Adrenal gland (tissue), 12 donors: ENCODE results near the gene KANSL2. TPM values are rescaled to one million over a fixed set of nuclear protein-coding genes. Genes with fewer than 3 reads are reported as not detected.

Source experiments
- DNase-seq, 7 donors: peaks; one replicate each; pipeline ENCODE4 v3.0.0-alpha.2; 2019 to 2020
- H3K27ac ChIP-seq, 5 donors: fragments of 200-600 bp; sonication (generic) in 4 of 5; 1 replicate in 3 of 5; 2 replicates in 2 of 5; pipeline versions ENCODE4 v1.5.1 to v1.8.0; 2016 to 2020; ENCODE audit warnings: mild to moderate bottlenecking in 1 of 5
- H3K27me3 ChIP-seq: fragments of 200-600 bp; 2 replicates; pipeline ENCODE4 v1.8.0; 2021
- H3K36me3 ChIP-seq, 2 donors: fragments of 200-600 bp; replicated peaks in 1 of 2; 1 replicate in 1 of 2; 2 replicates in 1 of 2; pipeline versions ENCODE4 v1.5.1 to v1.8.0; 2018 to 2022
- H3K4me1 ChIP-seq, 2 donors: fragments of 200-600 bp; replicated peaks in 1 of 2; 1 replicate in 1 of 2; 2 replicates in 1 of 2; pipeline versions ENCODE4 v1.5.1 to v1.8.0; 2018 to 2021
- H3K4me3 ChIP-seq, 4 donors: fragments of 200-600 bp; sonication (generic) in 3 of 4; one replicate each; pipeline ENCODE4 v1.5.1; 2016 to 2018
- H3K9me3 ChIP-seq, 3 donors: fragments of 200-600 bp; sonication (generic) in 1 of 3; replicated peaks in 1 of 3; 1 replicate in 2 of 3; 2 replicates in 1 of 3; pipeline versions ENCODE4 v1.5.1 to v1.8.0; 2016 to 2021
- CTCF ChIP-seq, 6 experiments: fragments of 450-650 bp in 4 of 6; fragments of 200-600 bp in 2 of 6; sonication (generic) in 1 of 6; IDR thresholded peaks; 1 replicate in 5 of 6; 2 replicates in 1 of 6; pipeline versions ENCODE4 v1.5.1 to v1.8.0; 2016 to 2021; ENCODE audit warnings: antibody characterized with exemption in 6 of 6, mild to moderate bottlenecking in 2 of 6, moderate library complexity in 1 of 6
- POLR2A ChIP-seq, 2 donors: fragments of 450-650 bp; IDR thresholded peaks; one replicate each; pipeline ENCODE4 v1.6.1; 2017; ENCODE audit warnings: antibody characterized with exemption in 2 of 2, mild to moderate bottlenecking in 2 of 2, moderate library complexity in 1 of 2
- WGBS, 4 donors: extraction: QIAGEN DNeasy Blood & Tissue Kit in 2 of 4; methylation state at CpG; one replicate each; pipeline versions ENCODE4 v1.1.5 to v1.1.7; 2013 to 2017; 5-methylcytosine and 5-hydroxymethylcytosine counted together
- intact Hi-C, 2 donors: fragments of 100-400 bp; cut with DNase I; formaldehyde crosslinking; loops; one replicate each; pipeline versions ENCODE4 v1.14.1 to v1.15.0; 2022 to 2023
- microRNA counts, 2 donors: library from miRNA; unstranded; fragments of <30 nt; microRNA quantifications; one replicate each; lab custom pipeline; 2016
- microRNA-seq, 3 donors: library from miRNA; unstranded; fragments of <30 nt; microRNA quantifications; one replicate each; pipeline ENCODE4, GENCODE V29; 2017 to 2020
- polyA plus RNA-seq, 3 donors: library from polyadenylated mRNA; stranded (reverse); fragments of 200-250 nt in 2 of 3; fragments of 350-450 nt in 1 of 3; fragmentation: Illumina TruSeq in 1 of 3; extraction: RNeasy Lipid Tissue Mini Kit (QIAGEN cat#74804) in 1 of 3; gene quantifications; one replicate each; pipeline ENCODE4 v1.2.3, GENCODE V29; 2013 to 2014
- small RNA-seq, 2 donors: library from RNA; depleted of rRNA; stranded (forward); fragments of <200 nt; gene quantifications; one replicate each; pipeline ENCODE3, GENCODE V24; 2016
- total RNA-seq, 9 donors: library from RNA; depleted of rRNA in 4 of 9; stranded (reverse); fragments of >200 nt in 4 of 9; fragments of 120-200 nt in 1 of 9; fragmentation: NEBNext Ultra II Directional in 1 of 9; extraction: Animal tissue kit (Norgen Biotek cat#: 25700) in 1 of 9; gene quantifications; one replicate each; pipeline versions ENCODE4 v1.1.0 to v1.2.4, GENCODE V29; 2013 to 2023
- donor health status: healthy with polysubstance abuse.
- donor health status: Bipolar disorder and iron deficiency.
- donor health status: DM: yes; HTN: yes; CAD: no.
- donor health status: DM: no; HTN: no; CAD: no.
- donor health status: DM: no; HTN: no; CAD: no.
- donor health status: DM: yes; HTN: yes; CAD: no.

The KANSL2 gene
- total and polyA plus RNA-seq, 12 donors, result 21.3 to 67.6 (median 26.9) TPM

GRCh38 chr12:48615681-48616080, 66.4 kb downstream of the KANSL2 start:
- WGBS, 4 donors, result 77 to 85% (median 79%) methylated on average over 4 of the region's 4 CpGs
- intact Hi-C loops, result loop anchor here (5.0 to 10.0 kb wide), 2 partner anchors 71 to 73 kb away; no protein-coding TSS in a partner anchor
- TF ChIP-seq POLR2A (IDR thresholded peaks at IDR 0.05), result no peak
- no peak for TF ChIP-seq CTCF (IDR thresholded peaks at IDR 0.05)
- Histone ChIP-seq H3K36me3 (no peaks in the 10 kb centered on the region), H3K4me1 (no peaks in the 10 kb centered on the region), H3K9me3 (no peaks in the 10 kb centered on the region), H3K4me3 (no peak overlapping the region), H3K27me3 (peaks cover 9% of the 10 kb centered on the region), H3K27ac (no peak overlapping the region)
- no peak for DNase-seq

GRCh38 chr12:48613321-48613720, 68.7 kb downstream of the KANSL2 start:
- 67 to 84% (median 78%) methylated on average over 1 of the region's 1 CpG for WGBS, 4 donors
- peaks cover 5% of the 10 kb centered on the region for H3K27me3 ChIP-seq
- no peaks in the 10 kb centered on the region for H3K36me3 ChIP-seq
- no peak overlapping the region for H3K27ac ChIP-seq
- no peaks in the 10 kb centered on the region for H3K4me1 ChIP-seq
- H3K4me3 ChIP-seq, result no peak overlapping the region
- TF ChIP-seq POLR2A (IDR thresholded peaks at IDR 0.05) (no peak), CTCF (IDR thresholded peaks at IDR 0.05) (no peak)
- intact Hi-C loops, result loop anchor here in 1 of 2 donors (10.0 kb wide), 1 partner anchor 69 kb away; no protein-coding TSS in a partner anchor
- H3K9me3 ChIP-seq, result no peaks in the 10 kb centered on the region
- DNase-seq, result no peak

MicroRNAs encoded within 50 kb of the gene (microRNA counts, 767-probe panel; counts per million panel counts)
- microRNA hsa-miR-1291 (lab: Ali Mortazavi, UCI), result 0 counts per million in 2 donors

Small RNA genes lying within 50 kb of the gene (microRNA-seq; reads per million reads assigned to microRNA genes)
- 1.3 to 10.0 (median 5.3) reads per million in 3 donors for gene MIR1291

Small RNA genes lying within 50 kb of the gene (small RNA-seq; reads per million reads assigned to genes)
- gene MIR1291, result 0 reads per million in 2 donors
- gene SNORA2A, result 3.0 to 3.3 reads per million in 2 donors
- gene SNORA2B, result 8.3 to 10.4 reads per million in 2 donors
- gene SNORA2C, result 0.08 to 0.71 reads per million in 2 donors

Other genes with a start within 250 kb of the KANSL2 start
- gene ANP32D, start 209.7 kb downstream of the KANSL2 start, total RNA-seq, result 1 to 10 TPM in 1 of 9 donors, under 1 TPM in 2, not detected in 6; 0.27 to 2.1 (median 0.72) TPM
- gene ANP32D, start 209.7 kb downstream of the KANSL2 start, polyA plus RNA-seq, result 1 to 10 TPM in 1 of 3 donors, not detected in 2; 1.3 TPM
- 1 to 10 TPM in 2 of 9 donors, under 1 TPM in 4, not detected in 3; 0.50 to 1.6 (median 0.85) TPM for gene C12orf54, start 199.7 kb downstream of the KANSL2 start, total RNA-seq
- 1 to 10 TPM in 2 of 3 donors, under 1 TPM in 1; 0.55 to 5.6 (median 2.2) TPM for gene C12orf54, start 199.7 kb downstream of the KANSL2 start, polyA plus RNA-seq
- gene OR8S1, start 156.6 kb downstream of the KANSL2 start, total RNA-seq, result under 1 TPM in 1 of 9 donors, not detected in 8; 0.11 TPM
- not detected for gene OR8S1, start 156.6 kb downstream of the KANSL2 start, polyA plus RNA-seq
- not detected for gene LALBA, start 112.2 kb downstream of the KANSL2 start, total RNA-seq
- not detected for gene LALBA, start 112.2 kb downstream of the KANSL2 start, polyA plus RNA-seq
- gene CCNT1, start 34.5 kb upstream of the KANSL2 start, total RNA-seq, result 10 to 100 TPM; 14.0 to 49.6 (median 33.8) TPM
- 10 to 100 TPM in 1 of 3 donors, 1 to 10 TPM in 2; 5.4 to 22.6 (median 5.7) TPM for gene CCNT1, start 34.5 kb upstream of the KANSL2 start, polyA plus RNA-seq
- 10 to 100 TPM; 21.8 to 44.0 (median 29.7) TPM for gene ADCY6, start 106.9 kb upstream of the KANSL2 start, total RNA-seq
- gene ADCY6, start 106.9 kb upstream of the KANSL2 start, polyA plus RNA-seq, result 10 to 100 TPM; 20.8 to 55.3 (median 34.3) TPM
- gene CACNB3, start 136.3 kb upstream of the KANSL2 start, total RNA-seq, result 10 to 100 TPM in 1 of 9 donors, 1 to 10 TPM in 8; 3.9 to 11.0 (median 6.0) TPM
- gene CACNB3, start 136.3 kb upstream of the KANSL2 start, polyA plus RNA-seq, result 10 to 100 TPM in 2 of 3 donors, 1 to 10 TPM in 1; 4.4 to 19.5 (median 11.3) TPM
- 10 to 100 TPM; 47.1 to 85.4 (median 68.2) TPM for gene DDX23, start 169.9 kb upstream of the KANSL2 start, total RNA-seq
- gene DDX23, start 169.9 kb upstream of the KANSL2 start, polyA plus RNA-seq, result 10 to 100 TPM; 39.0 to 67.7 (median 46.3) TPM
- under 1 TPM in 4 of 9 donors, not detected in 5; 0.22 to 0.50 (median 0.43) TPM for gene RND1, start 183.6 kb upstream of the KANSL2 start, total RNA-seq
- 1 to 10 TPM in 1 of 3 donors, under 1 TPM in 2; 0.20 to 2.9 (median 0.72) TPM for gene RND1, start 183.6 kb upstream of the KANSL2 start, polyA plus RNA-seq
- gene FKBP11, start 243.3 kb upstream of the KANSL2 start, total RNA-seq, result 10 to 100 TPM in 7 of 9 donors, 1 to 10 TPM in 2; 4.1 to 49.7 (median 16.2) TPM
- gene FKBP11, start 243.3 kb upstream of the KANSL2 start, polyA plus RNA-seq, result 100 to 1,000 TPM in 1 of 3 donors, 10 to 100 TPM in 2; 52.9 to 118 (median 64.4) TPM